H1 (cell line): ENCODE data around the gene GTSE1.

Experiments used
- CTCF ChIP-seq, 3 experiments: IDR thresholded peaks; 1 replicate in 2 of 3; 2 replicates in 1 of 3; pipeline versions ENCODE4 v1.5.1 to v1.6.1; 2011; ENCODE audit warnings: low read length in 3 of 3, mild to moderate bottlenecking in 3 of 3, inconsistent platforms in 2 of 3, low read depth in 1 of 3, moderate library complexity in 1 of 3; ENCODE audit not compliant: insufficient read depth in 1 of 3; ENCODE audit errors: control extremely low read depth in 1 of 3
- MAX ChIP-seq: IDR thresholded peaks from 2 replicates; pipeline ENCODE4 v1.6.1; 2012; ENCODE audit warnings: inconsistent platforms
- POLR2AphosphoS5 ChIP-seq: IDR thresholded peaks from 2 replicates; pipeline ENCODE4 v1.6.1; 2011; ENCODE audit warnings: low read depth, low read length
- RXRA ChIP-seq: IDR thresholded peaks from 2 replicates; pipeline ENCODE4 v1.6.1; 2011; ENCODE audit warnings: low read depth, mild to moderate bottlenecking, low read length, moderate library complexity; ENCODE audit not compliant: insufficient read depth
- SP1 ChIP-seq: IDR thresholded peaks from 2 replicates; pipeline ENCODE4 v1.6.1; 2011; ENCODE audit warnings: low read depth, low read length
- TAF7 ChIP-seq: optimal IDR thresholded peaks from 2 replicates; pipeline ENCODE3; 2011; ENCODE audit warnings: low read depth, mild to moderate bottlenecking, inconsistent platforms, low read length, moderate library complexity, borderline replicate concordance
- USF2 ChIP-seq: IDR thresholded peaks from 2 replicates; pipeline ENCODE4 v1.6.1; 2011; ENCODE audit warnings: low read length, improper control_type of control experiment

GRCh38 chr22:46329616-46330015 is 32.9 kb downstream of the GTSE1 start:
- TF ChIP-seq USF2 (no peak), CTCF (IDR thresholded peaks at IDR 0.05; ENCODE audit: control extremely low read depth in 1 of 3, insufficient read depth in 1 of 3, low read depth in 1 of 3, low read length in 3 of 3) (no peak), TAF7 (no peak), RXRA (no peak), MAX (no peak), POLR2AphosphoS5 (no peak), SP1 (no peak)
